ENCODE results near the gene ANKRD27.

- TF ChIP-seq CTCF (IDR thresholded peaks at IDR 0.05; ENCODE audit: low read depth, low read length, poor library complexity, severe bottlenecking) (no peak), EZH2phosphoT487 (IDR thresholded peaks at IDR 0.05; ENCODE audit: borderline replicate concordance, low read length) (no peak)
Observed at GRCh38 chr19:32626969-32627368, 48.0 kb downstream of the ANKRD27 start.
